ENCODE data around the gene DCTN5.
"Not testable (repeated sequence)": the region's sequence is repeated elsewhere in the genome, so short reads cannot be mapped to it uniquely, and the experiment has no call there.

The DCTN5 gene

GRCh38 chr16:23640931-23641765 lies at the start of gene DCTN5, which contains the start of gene PALB2:
Gene DCTN5 (plus strand): TSS chr16:23641466. CDS start chr16:23641543, 77 bp downstream.
Gene PALB2 (minus strand): TSS chr16:23641310. CDS start chr16:23641157, 153 bp downstream.
- peak; percentile 87 for DNase-seq (ENCODE audit: low spot score)

GRCh38 chr16:23594186-23594585 lies 47.1 kb upstream of the DCTN5 start:
- no peak for DNase-seq (ENCODE audit: low spot score)

- no peak for DNase-seq (ENCODE audit: low spot score)
Observed at GRCh38 chr16:23595246-23595950, 45.9 kb upstream of the DCTN5 start.

DNA sequence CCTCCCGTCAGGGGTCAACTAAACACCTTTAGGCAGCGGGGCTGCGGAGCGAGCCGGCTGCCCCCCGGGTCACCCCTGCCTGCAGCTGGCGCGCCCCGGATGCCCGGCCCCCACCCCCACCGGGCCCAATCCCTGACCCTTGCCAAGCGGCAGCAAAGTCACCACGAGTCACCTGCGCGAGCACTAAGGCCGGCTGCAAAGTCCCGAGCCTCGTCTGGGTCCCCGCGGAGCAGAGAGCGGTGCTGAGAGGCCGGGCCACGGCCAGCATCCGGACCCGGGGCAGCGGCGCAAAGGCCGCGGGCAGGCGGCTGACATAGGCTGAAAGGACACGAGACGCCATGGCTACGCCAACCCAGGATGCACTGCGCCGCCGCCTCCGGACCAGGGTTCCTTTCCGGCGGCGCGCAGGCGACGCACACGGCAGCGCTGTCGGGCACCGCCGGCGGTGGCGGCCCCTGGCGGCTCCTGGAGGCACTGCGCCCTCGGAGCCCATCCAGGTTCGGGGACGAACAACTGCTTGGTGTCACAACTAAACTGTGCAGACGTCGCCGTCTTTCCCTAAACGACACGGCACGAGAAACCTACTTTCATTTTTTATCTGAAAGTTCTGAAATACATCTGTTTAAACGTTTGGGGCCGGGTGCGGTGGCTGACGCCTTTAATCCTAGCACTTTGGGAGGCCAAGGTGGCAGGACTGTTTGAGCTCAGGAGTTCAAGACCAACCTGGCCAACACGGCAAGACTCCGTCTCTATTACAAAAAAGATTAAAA lies 45.1 kb upstream of the DCTN5 start, which contains the start of gene NDUFAB1:
NDUFAB1 (minus strand) TSS at position 366 of the 770 bp plus-strand sequence; CDS start at position 340, 26 bp downstream.
- DNase-seq (ENCODE audit: low spot score): peak; percentile 92

GRCh38 chr16:23597003-23597756 lies 44.1 kb upstream of the DCTN5 start:
- peak; percentile 66 for DNase-seq (ENCODE audit: low spot score)

GRCh38 chr16:23607726-23608125 lies 33.5 kb upstream of the DCTN5 start:
- DNase-seq (ENCODE audit: low spot score): no peak

DNA sequence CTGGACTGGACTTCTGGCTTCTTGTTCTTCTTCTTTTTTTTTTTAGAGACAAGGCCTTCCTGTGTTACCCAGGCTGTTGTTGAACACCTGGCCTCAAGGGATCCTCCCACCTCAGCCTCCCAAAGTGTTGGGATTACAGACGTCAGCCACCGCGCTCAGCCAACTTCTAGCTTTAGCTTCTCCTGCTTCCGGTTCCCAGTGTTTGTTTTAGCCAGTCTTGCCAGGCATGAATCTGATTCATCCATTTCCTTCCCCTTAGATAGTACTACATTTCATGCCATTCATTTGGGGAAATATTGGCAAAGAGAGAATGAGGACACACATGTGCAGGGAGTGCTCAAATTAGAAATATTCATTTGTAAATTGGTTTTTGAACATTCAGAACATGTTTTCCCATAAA lies 33.1 kb upstream of the DCTN5 start:
- DNase-seq (ENCODE audit: low spot score): no peak

- no peak for DNase-seq (ENCODE audit: low spot score)
Observed at GRCh38 chr16:23609929-23610328, 31.3 kb upstream of the DCTN5 start.

DNA sequence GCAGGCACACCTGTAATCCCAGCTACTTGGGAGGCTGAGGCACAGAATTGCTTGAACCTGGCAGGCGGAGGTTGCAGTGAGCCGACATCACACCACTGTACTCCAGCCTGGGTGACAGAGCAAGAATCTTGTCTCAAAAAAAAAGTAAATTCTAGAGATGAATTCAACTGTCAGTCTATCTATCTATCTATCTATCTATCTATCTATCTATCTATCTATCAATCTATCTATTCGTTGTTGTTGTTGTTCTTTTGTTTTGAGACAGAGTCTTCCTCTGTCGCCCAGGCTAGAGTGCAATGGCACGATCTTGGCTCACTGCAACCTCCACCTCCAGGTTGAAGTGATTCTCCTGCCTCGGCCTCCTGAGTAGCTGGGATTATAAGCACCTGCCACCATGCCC lies 30.4 kb upstream of the DCTN5 start:
- DNase-seq (ENCODE audit: low spot score): not testable (repeated sequence)

- DNase-seq (ENCODE audit: low spot score): no peak
Observed at GRCh38 chr16:23611936-23612335, 29.3 kb upstream of the DCTN5 start.

DNA sequence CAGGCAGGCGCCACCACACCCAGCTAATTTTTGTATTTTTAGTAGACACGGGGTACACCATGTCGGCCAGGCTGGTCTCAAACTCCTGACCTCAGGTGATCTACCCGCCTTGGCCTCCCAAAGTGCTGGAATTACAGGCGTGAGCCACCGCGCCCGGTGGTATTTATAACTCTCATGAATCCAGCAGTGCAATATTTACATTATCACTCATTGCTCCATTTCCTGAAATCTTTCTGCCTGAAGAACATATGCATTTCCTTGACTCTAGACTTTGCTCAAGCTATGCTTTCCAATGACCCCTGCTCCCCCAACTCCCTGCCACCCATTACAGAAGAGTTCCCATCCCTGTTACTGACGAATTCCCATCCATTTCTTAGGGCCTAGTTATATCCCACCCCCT lies 25.5 kb upstream of the DCTN5 start:
- DNase-seq (ENCODE audit: low spot score): no peak

GRCh38 chr16:23624092-23624491 lies 17.2 kb upstream of the DCTN5 start:
- DNase-seq (ENCODE audit: low spot score): no peak

DNA sequence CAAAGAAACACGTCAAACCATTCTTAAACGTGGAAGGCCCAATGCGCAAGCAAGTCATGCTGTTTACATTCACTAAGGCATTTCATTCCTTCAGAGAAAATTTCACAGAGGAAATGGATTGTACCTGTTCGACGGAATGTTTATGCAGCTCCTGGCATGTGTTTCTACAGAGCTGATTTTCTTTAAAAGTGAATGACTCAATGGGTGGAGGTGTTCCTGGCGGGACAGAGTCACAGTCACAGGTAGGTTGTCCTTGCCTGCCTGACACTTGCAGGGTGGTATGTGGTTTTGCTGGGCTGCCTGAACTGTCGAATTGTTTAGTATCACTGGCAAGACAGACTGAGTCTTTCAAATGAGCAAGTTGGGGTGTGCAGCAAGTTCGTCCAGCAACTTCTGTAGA lies 11.8 kb upstream of the DCTN5 start:
- DNase-seq (ENCODE audit: low spot score): no peak

DNA sequence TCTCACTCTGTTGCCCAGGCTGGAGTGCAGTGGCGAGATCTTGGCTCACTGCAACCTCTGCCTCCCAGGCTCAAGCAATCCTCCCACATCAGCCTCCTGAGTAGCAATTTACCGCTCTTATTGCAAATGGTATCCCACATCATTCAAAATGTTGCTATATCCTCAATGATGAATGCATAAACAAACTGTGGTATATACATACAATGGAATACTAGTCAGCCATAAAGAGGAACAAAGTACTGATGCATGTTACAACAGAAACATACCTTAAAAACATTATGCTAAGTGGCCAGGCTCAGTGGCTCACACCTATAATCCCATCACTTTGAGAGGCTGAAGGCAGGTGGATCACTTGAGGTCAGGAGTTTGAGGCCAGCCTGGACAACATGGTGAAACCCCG lies 9.4 kb upstream of the DCTN5 start:
- not testable (repeated sequence) for DNase-seq (ENCODE audit: low spot score)

DNA sequence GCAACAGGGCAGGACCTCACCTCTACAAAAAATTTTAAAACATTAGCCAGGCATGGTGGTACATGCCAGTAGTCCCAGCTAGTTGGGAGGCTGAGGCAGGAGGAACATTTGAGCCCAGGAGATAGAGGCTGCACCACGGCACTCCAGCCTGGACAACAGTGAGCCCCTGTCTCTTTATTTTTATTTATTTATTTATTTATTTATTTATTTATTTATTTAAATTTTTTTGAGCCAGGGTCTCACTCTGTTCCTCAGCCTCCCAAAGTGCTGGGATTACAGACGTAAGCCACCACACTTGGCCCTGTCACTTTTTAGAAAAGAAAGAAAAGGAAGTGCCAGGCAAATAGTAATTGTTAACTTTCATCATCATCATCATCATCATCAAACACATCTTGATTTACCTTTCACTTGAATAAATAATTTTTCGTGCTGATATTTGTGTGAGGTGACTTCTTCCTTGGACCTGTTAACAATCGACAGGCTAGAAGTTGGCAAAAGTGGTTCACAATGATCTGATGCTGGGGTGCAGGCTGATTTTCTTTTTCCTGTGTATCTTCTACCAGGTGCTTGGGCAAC lies 6.7 kb upstream of the DCTN5 start:
- DNase-seq (ENCODE audit: low spot score): no peak

- DNase-seq (ENCODE audit: low spot score): no peak
Observed at GRCh38 chr16:23635958-23636357, 5.3 kb upstream of the DCTN5 start.

DNA sequence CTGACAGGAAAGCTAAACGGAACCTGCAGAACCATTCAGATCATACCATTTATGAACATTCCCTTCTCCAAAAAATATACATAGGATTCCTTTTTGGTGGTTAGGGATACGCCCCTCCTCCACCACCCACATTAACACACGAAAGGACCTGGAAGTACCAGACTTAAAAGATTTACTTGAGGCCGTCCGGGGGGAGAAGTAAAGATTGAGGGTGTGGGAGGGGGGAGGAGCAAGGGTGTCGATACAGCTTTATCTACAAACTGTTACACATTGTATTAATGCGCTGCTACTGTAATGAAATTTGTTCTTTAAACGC lies 693 bp upstream of the DCTN5 start:
- no peak for DNase-seq (ENCODE audit: low spot score)

DNA sequence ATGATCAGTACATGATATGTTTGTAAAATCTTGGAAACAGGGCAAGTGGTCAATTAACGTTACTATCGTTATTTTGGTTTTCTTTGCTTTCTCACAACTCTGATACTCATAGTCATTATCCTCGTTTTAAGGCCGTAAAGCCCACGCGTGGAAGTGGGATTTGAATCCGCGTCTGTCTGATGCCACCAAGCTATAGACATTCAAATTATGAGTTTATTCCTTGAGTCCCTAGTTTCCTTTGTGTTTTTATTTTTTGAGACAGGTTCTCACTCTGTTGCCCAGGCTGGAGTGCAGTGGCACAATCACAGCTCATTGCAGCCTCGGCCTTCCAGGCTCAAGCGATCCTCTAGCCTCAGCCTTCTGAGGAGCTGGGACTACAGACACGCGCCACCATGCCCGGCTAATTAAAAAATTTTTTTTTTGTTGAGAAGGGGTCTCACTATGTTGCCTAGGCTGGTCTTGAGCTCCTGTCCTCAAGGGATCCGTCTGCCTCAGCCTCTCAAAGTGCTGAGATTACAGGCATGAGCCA lies 1.0 kb downstream of the DCTN5 start:
- DNase-seq (ENCODE audit: low spot score): no peak

DNA sequence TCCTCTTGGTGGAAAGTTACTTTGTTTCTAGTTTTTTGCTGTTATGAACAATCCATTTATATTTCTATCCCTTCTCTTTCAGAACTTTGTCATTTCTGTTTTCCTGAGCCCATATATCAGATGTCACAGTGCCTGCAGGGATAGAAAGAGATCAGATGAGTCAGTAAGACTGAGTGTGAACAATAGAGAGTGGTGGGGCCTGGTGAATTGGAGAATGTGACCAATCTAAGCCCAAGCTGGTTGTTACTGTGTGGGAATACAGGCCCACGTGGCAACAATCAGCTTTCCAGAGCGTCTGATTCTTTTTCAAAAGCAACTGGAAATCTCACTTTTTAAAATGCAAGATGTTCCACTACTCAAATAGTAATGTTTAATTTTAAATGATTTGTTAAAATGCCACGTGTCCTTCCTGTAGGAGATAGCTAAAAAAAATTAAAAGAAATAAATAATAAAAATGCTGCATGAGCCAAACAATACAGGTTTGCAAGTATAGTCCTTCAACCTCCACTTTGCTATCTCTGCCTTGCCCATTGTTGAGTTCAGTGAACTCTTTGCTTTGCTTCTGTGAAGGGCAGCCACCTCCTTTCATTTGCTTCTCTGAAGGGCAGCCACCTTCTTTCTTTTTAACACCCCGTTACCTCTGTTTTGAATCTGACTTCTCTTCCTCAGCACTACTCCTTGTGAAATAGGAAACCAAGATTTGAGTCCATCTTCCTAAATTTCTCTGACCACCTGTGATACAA lies 9.6 kb downstream of the DCTN5 start:
- DNase-seq (ENCODE audit: low spot score): no peak

DNA sequence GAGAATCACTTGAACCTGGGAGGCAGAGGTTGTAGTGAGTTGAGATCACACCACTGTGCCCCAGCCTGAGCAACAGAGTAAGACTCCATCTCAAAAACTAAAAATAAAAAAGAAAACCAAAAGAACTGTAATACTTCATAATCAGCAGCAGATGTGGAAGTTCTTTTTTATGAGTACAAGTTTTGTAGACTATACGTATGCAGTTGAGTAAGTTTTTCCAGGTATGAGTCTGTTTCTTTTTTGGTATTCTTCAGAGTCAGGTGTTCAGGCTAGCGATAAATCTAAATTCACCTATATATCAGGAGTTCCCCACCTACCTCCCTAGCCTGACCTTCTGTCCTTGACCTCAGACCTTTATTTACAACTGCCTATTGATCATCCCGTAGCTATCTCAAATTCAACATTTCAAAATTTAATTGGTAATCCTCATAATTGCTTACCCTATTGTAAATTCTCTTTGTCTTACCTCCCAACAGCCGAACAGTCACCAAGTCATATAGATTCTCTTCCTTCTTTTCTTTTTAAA lies 10.7 kb downstream of the DCTN5 start:
- no peak for DNase-seq (ENCODE audit: low spot score)

Data from hematopoietic multipotent progenitor cell treated with erythropoietin and hydrocortisone succinate and interleukin-3 and kit ligand, for 15 days (in vitro differentiated cells).